Activated CD4-positive, alpha-beta memory T cell treated with anti-CD3 and anti-CD28 coated beads for 36 hours (primary cell): ENCODE data around the gene LYSET. TPM values are rescaled to one million over a fixed set of nuclear protein-coding genes. Genes with fewer than 3 reads are reported as not detected.
A peak's percentile ranks its signal among the peaks of the same experiment; 100 is the strongest.
"Not testable (repeated sequence)": the region's sequence is repeated elsewhere in the genome, so short reads cannot be mapped to it uniquely, and the experiment has no call there.

Experiments
- CTCF ChIA-PET: fragments of 350-600 bp; sonication (Branson Sonifier 250); formaldehyde crosslinking; loops from one replicate; lab custom pipeline; 2021; ENCODE audit warnings: antibody characterized with exemption, inconsistent platforms; lab: Charles Lee
- POLR2A ChIA-PET: fragments of 350-600 bp; sonication (Branson Sonifier 250); formaldehyde crosslinking; loops from one replicate; lab custom pipeline; 2021; ENCODE audit warnings: antibody characterized with exemption; lab: Charles Lee
- DNase-seq: peaks from one replicate; pipeline ENCODE4 v3.0.0-alpha.2; 2020
- H3K27ac Mint-ChIP-seq: one replicate; pipeline ENCODE4 v1.8.0; 2021; ENCODE audit warnings: mixed read lengths
- H3K27me3 Mint-ChIP-seq: one replicate; pipeline ENCODE4 v1.8.0; 2021; ENCODE audit warnings: mixed read lengths
- H3K36me3 Mint-ChIP-seq: one replicate; pipeline ENCODE4 v1.8.0; 2021; ENCODE audit warnings: mixed read lengths
- H3K4me1 Mint-ChIP-seq: one replicate; pipeline ENCODE4 v1.8.0; 2021; ENCODE audit warnings: low read depth, mixed read lengths
- H3K4me3 Mint-ChIP-seq: one replicate; pipeline ENCODE4 v1.8.0; 2021; ENCODE audit warnings: mild to moderate bottlenecking, mixed read lengths
- H3K9me3 Mint-ChIP-seq: one replicate; pipeline ENCODE4 v1.8.0; 2021; ENCODE audit warnings: mixed read lengths
- intact Hi-C: fragments of 100-400 bp; cut with micrococcal nuclease; formaldehyde crosslinking; loops from one replicate; pipeline ENCODE4 v1.15.1; 2023
- total RNA-seq, 2 experiments: library from RNA; stranded (reverse); gene quantifications; one replicate each; pipeline ENCODE4 v1.2.3, GENCODE V29; 2021

Gene LYSET
- total RNA-seq, 2 experiments from 2014 or later: 12.0 to 12.4 TPM

- no peak for DNase-seq
- ChIA-PET CTCF (interaction anchor here (1.0 kb wide), 1 partner anchor 9 kb away, joined by 3 read pairs; no protein-coding TSS in a partner anchor), POLR2A (no interaction called here)
- intact Hi-C loops: no loop called here
- no peaks in the 10 kb centered on the region for H3K36me3 Mint-ChIP-seq
- H3K27me3 Mint-ChIP-seq: no peaks in the 10 kb centered on the region
- H3K4me3 Mint-ChIP-seq: no peak overlapping the region
- no peaks in the 10 kb centered on the region for H3K9me3 Mint-ChIP-seq
- no peak overlapping the region for H3K27ac Mint-ChIP-seq
- peaks cover 4% of the 10 kb centered on the region for H3K4me1 Mint-ChIP-seq
These were observed 29.4 kb upstream of the LYSET start for GRCh38 chr14:93155667-93156066.

DNA sequence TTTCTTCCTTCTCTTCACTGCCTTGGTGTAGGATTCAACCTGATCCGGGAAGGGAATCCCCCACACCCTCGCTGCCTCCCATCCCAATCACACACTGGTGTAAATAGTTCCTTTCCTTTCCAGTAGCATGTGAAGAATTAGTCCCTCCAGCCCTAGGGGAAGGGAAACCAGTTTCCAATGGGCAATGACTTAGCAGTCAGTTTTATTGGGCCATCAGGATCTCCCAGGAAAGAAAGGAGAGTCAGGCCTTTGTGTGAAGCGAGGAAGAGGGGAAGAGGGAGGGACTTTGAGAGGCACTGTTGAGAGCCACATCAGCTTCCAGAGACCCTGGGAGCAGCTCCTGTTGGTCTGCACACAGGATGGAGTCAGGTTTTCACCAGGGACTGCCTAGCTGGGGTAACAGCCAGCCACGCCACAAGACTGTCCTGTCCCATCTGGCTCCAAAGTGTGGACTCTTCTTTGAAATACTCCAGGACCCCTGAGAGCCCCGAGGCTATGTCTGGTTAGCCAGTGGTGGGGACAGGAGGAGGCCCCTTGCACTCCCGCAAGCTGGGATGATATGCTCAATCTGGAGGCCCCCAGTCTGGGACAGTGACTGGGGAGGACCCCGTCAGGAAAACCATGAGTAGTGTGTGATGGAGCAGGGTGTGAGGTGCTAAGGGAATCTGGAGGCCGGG lies 28.3 kb upstream of the LYSET start:
- H3K4me1 Mint-ChIP-seq: peaks cover under 1% of the 10 kb centered on the region
- POLR2A ChIA-PET: no interaction called here
- intact Hi-C loops: no loop called here
- CTCF ChIA-PET: interaction anchor here (1.3 kb wide), 1 partner anchor 44 kb away, joined by 3 read pairs; no protein-coding TSS in a partner anchor
- H3K27me3 Mint-ChIP-seq: no peaks in the 10 kb centered on the region
- no peaks in the 10 kb centered on the region for H3K9me3 Mint-ChIP-seq
- H3K4me3 Mint-ChIP-seq: no peak overlapping the region
- DNase-seq: no peak
- H3K36me3 Mint-ChIP-seq: no peaks in the 10 kb centered on the region
- H3K27ac Mint-ChIP-seq: no peak overlapping the region

DNA sequence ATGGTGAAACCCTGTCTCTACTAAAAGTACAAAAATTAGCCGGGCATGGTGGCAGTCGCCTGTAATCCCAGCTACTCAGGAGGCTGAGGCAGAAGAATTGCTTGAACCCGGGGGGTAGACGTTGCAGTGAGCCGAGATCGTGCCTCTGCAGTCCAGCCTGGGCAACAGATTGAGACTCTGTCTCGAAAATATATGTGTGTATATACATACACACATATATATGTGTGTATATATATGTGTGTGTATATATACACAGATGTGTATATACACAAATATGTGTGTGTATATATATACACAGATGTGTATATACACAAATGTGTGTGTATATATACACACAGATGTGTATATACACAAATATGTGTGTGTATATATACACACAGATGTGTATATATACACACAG lies 26.8 kb upstream of the LYSET start:
- CTCF ChIA-PET: interaction anchor here (0.6 kb wide), 1 partner anchor 19 kb away, joined by 3 read pairs; no protein-coding TSS in a partner anchor
- not testable (repeated sequence) for H3K27me3 Mint-ChIP-seq

GRCh38 chr14:93159625-93160352 lies 25.3 kb upstream of the LYSET start:
- H3K4me1 Mint-ChIP-seq, H3K27me3 Mint-ChIP-seq, H3K36me3 Mint-ChIP-seq, intact Hi-C loops, H3K9me3 Mint-ChIP-seq, POLR2A ChIA-PET, DNase-seq, H3K27ac Mint-ChIP-seq, H3K4me3 Mint-ChIP-seq: not testable (repeated sequence)
- CTCF ChIA-PET: interaction anchor here (1.0 to 2.4 kb wide), 6 partner anchors 13 to 208 kb away, joined by 3 to 10 read pairs (median 4); partner anchors contain the start of genes LYSET and MOAP1

More for the DNA sequence above, 26.8 kb upstream of the LYSET start:
- H3K4me1 Mint-ChIP-seq, H3K4me3 Mint-ChIP-seq, H3K36me3 Mint-ChIP-seq, H3K27ac Mint-ChIP-seq, POLR2A ChIA-PET, intact Hi-C loops, H3K9me3 Mint-ChIP-seq: not testable (repeated sequence)
- peak; percentile 24 for DNase-seq

DNA sequence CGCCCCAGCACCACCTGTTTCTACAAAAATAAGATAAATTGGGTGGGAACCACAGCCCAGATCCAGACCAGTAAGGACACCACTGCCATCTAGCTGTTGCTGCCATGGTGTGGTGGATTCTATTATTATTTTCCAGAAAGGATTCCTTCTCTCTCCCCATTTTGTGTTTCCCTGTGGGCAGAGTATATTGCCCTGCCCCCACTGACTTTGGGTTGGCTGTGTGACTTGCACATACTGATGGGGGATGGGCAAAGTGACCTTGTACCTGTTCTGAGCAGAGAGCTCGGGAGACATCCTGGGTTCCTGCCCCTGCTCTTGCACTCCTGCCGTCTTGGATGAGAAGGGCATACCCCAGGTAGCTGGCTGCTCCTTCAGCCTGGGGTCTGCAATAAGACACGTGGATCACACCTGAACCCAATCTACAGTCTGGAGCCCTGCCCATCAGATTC lies 24.7 kb upstream of the LYSET start:
- H3K36me3 Mint-ChIP-seq: no peaks in the 10 kb centered on the region
- no peaks in the 10 kb centered on the region for H3K4me1 Mint-ChIP-seq
- H3K27ac Mint-ChIP-seq: no peak overlapping the region
- H3K4me3 Mint-ChIP-seq: no peak overlapping the region
- no peaks in the 10 kb centered on the region for H3K27me3 Mint-ChIP-seq
- intact Hi-C loops: no loop called here
- POLR2A ChIA-PET: no interaction called here
- no peaks in the 10 kb centered on the region for H3K9me3 Mint-ChIP-seq
- CTCF ChIA-PET: interaction anchor here (1.0 to 2.4 kb wide), 7 partner anchors 14 to 208 kb away, joined by 3 to 10 read pairs (median 5); partner anchors contain the start of genes ITPK1, LYSET and MOAP1
- DNase-seq: peak; percentile 30

DNA sequence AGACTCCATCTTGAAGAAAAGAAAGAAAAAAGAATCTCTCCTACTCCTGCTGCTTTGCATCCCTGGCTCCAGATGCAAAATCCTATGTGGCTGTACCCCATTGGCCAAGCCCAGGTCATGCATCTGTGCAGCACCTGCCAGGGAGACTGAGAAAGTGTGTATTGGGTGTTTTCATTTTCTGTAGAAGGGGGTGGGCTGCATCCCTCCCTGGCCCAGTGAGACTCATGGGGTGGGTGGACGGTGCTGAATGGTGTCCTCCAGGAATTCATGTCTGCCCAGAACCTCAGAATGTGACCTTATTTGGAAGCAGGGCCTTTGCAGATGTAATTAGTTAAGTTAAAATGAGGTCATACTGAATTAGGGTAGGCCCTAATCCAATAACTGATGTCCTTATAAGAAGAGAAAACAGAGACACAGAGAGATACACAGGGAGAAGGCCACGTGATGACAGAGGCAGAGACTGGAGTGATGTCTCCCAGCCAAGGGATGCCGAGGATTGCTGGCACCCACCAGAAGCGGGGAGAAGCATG lies 23.6 kb upstream of the LYSET start:
- CTCF ChIA-PET: interaction anchor here (1.4 to 2.4 kb wide), 5 partner anchors 15 to 48 kb away, joined by 4 to 10 read pairs (median 5); partner anchors contain the start of genes ITPK1, LYSET and MOAP1
- POLR2A ChIA-PET: no interaction called here
- Mint-ChIP-seq H3K9me3 (no peaks in the 10 kb centered on the region), H3K36me3 (no peaks in the 10 kb centered on the region), H3K4me1 (no peaks in the 10 kb centered on the region), H3K4me3 (no peak overlapping the region), H3K27me3 (no peaks in the 10 kb centered on the region), H3K27ac (no peak overlapping the region)
- DNase-seq: no peak
- intact Hi-C loops: no loop called here

GRCh38 chr14:93163564-93163963 lies 21.6 kb upstream of the LYSET start:
- no peak for DNase-seq
- Mint-ChIP-seq H3K27me3 (no peaks in the 10 kb centered on the region), H3K9me3 (no peaks in the 10 kb centered on the region), H3K4me1 (no peaks in the 10 kb centered on the region), H3K27ac (no peak overlapping the region), H3K4me3 (no peak overlapping the region), H3K36me3 (no peaks in the 10 kb centered on the region)
- POLR2A ChIA-PET: no interaction called here
- CTCF ChIA-PET: interaction anchor here (1.0 to 1.3 kb wide), 2 partner anchors 16 to 50 kb away, joined by 3 to 7 read pairs; no protein-coding TSS in a partner anchor
- intact Hi-C loops: no loop called here

- H3K9me3 Mint-ChIP-seq, H3K36me3 Mint-ChIP-seq, DNase-seq, POLR2A ChIA-PET, H3K4me3 Mint-ChIP-seq, H3K27ac Mint-ChIP-seq, intact Hi-C loops, H3K4me1 Mint-ChIP-seq, H3K27me3 Mint-ChIP-seq: not testable (repeated sequence)
- CTCF ChIA-PET: interaction anchor here (2.4 kb wide), 1 partner anchor 13 kb away, joined by 18 read pairs; no protein-coding TSS in a partner anchor
These were observed 19.5 kb upstream of the LYSET start for GRCh38 chr14:93165271-93166265.

- H3K4me3 Mint-ChIP-seq, H3K27me3 Mint-ChIP-seq, intact Hi-C loops, POLR2A ChIA-PET, H3K4me1 Mint-ChIP-seq, H3K27ac Mint-ChIP-seq, DNase-seq, H3K36me3 Mint-ChIP-seq, H3K9me3 Mint-ChIP-seq: not testable (repeated sequence)
- CTCF ChIA-PET: interaction anchor here (0.8 kb wide), 1 partner anchor 55 kb away, joined by 3 read pairs; no protein-coding TSS in a partner anchor
These were observed 16.5 kb upstream of the LYSET start for GRCh38 chr14:93168610-93169009.

DNA sequence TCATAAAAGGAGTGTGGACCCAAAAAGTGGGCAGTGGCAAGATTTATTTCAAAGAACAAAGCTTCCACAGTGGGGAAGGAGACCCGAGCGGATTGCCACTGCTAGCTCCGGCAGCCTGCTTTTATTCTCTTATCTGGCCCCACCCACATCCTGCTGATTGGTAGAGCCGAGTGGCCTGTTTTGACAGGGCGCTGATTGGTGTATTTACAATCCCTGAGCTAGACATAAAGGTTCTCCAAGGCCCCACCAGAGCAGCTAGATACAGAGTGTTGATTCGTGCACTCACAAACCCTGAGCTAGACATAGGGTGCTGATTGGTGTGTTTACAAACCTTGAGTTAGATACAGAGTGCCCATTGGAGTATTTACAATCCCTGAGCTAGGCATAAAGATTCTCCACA lies 15.5 kb upstream of the LYSET start:
- H3K36me3 Mint-ChIP-seq, DNase-seq, H3K4me1 Mint-ChIP-seq, H3K27me3 Mint-ChIP-seq, H3K9me3 Mint-ChIP-seq, intact Hi-C loops, H3K4me3 Mint-ChIP-seq, H3K27ac Mint-ChIP-seq: not testable (repeated sequence)
- POLR2A ChIA-PET: interaction anchor here (1.4 kb wide), 1 partner anchor 15 kb away, joined by 7 read pairs; the partner anchor contains the start of genes LYSET and MOAP1
- CTCF ChIA-PET: interaction anchor here (0.8 to 1.0 kb wide), 3 partner anchors 9 to 56 kb away, joined by 3 to 4 read pairs (median 3); no protein-coding TSS in a partner anchor

GRCh38 chr14:93170141-93170540 lies 15.0 kb upstream of the LYSET start:
- H3K27ac Mint-ChIP-seq, H3K36me3 Mint-ChIP-seq, H3K4me3 Mint-ChIP-seq, H3K27me3 Mint-ChIP-seq, intact Hi-C loops, DNase-seq, H3K9me3 Mint-ChIP-seq, H3K4me1 Mint-ChIP-seq: not testable (repeated sequence)
- CTCF ChIA-PET: interaction anchor here (1.0 kb wide), 1 partner anchor 31 kb away, joined by 3 read pairs; no protein-coding TSS in a partner anchor
- POLR2A ChIA-PET: interaction anchor here (1.4 kb wide), 1 partner anchor 15 kb away, joined by 7 read pairs; the partner anchor contains the start of genes LYSET and MOAP1
